Liver (tissue), 9 donors: Measurements from ENCODE around the gene UBE2F. TPM values are rescaled to one million over a fixed set of nuclear protein-coding genes. Genes with fewer than 3 reads are reported as not detected.

Experiments
- DNase-seq: peaks from one replicate; pipeline ENCODE4 v3.0.0-alpha.2; 2017; ENCODE audit warnings: low spot score
- H3K27ac ChIP-seq, 2 donors: one replicate each; pipeline ENCODE4 v1.7.0; 2013; ENCODE audit warnings: inconsistent platforms in 2 of 2, low read length in 2 of 2, control low read depth in 1 of 2, low read depth in 1 of 2, mild to moderate bottlenecking in 1 of 2
- H3K27me3 ChIP-seq, 4 donors: one replicate each; pipeline versions ENCODE4 v1.6.1 to v1.7.0; 2013; ENCODE audit warnings: low read length in 3 of 4, inconsistent platforms in 1 of 4, mild to moderate bottlenecking in 1 of 4, moderate library complexity in 1 of 4; ENCODE audit not compliant: control insufficient read depth in 4 of 4, insufficient read depth in 4 of 4
- H3K36me3 ChIP-seq, 4 donors: one replicate each; pipeline versions ENCODE4 v1.6.1 to v1.7.0; 2013; ENCODE audit warnings: low read length in 3 of 4, mild to moderate bottlenecking in 3 of 4, low read depth in 1 of 4, moderate library complexity in 1 of 4; ENCODE audit not compliant: control insufficient read depth in 4 of 4, insufficient read depth in 3 of 4
- H3K4me1 ChIP-seq, 4 donors: one replicate each; pipeline versions ENCODE4 v1.6.1 to v1.7.0; 2013; ENCODE audit warnings: low read length in 3 of 4, mild to moderate bottlenecking in 3 of 4, moderate library complexity in 1 of 4; ENCODE audit not compliant: control insufficient read depth in 4 of 4, insufficient read depth in 4 of 4
- H3K4me3 ChIP-seq, 3 donors: one replicate each; pipeline versions ENCODE4 v1.6.1 to v1.7.0; 2013; ENCODE audit warnings: low read length in 3 of 3, control low read depth in 1 of 3, low read depth in 1 of 3, mild to moderate bottlenecking in 1 of 3
- H3K9ac ChIP-seq, 2 donors: one replicate each; pipeline ENCODE4 v1.7.0; 2013; ENCODE audit warnings: low read length in 2 of 2, mild to moderate bottlenecking in 2 of 2, moderate library complexity in 2 of 2, control low read depth in 1 of 2, low read depth in 1 of 2
- H3K9me3 ChIP-seq, 4 donors: one replicate each; pipeline versions ENCODE4 v1.6.1 to v1.7.0; 2013; ENCODE audit warnings: low read length in 3 of 4; ENCODE audit not compliant: control insufficient read depth in 4 of 4
- ATF3 ChIP-seq: IDR thresholded peaks from 2 replicates; pipeline ENCODE4 v1.6.1; 2016; ENCODE audit warnings: antibody characterized with exemption
- CTCF ChIP-seq: fragments of 150-350 bp; IDR thresholded peaks from 2 replicates; pipeline ENCODE4 v1.5.1; 2017; ENCODE audit warnings: improper control_type of control experiment, low read depth, low read length; ENCODE audit not compliant: missing input control
- EGR1 ChIP-seq, 2 donors: IDR thresholded peaks; 2 replicates each; pipeline ENCODE4 v1.6.1; 2016 to 2018; ENCODE audit warnings: antibody characterized with exemption in 2 of 2, low read depth in 2 of 2
- FOXA1 ChIP-seq: IDR thresholded peaks from 2 replicates; pipeline ENCODE4 v1.6.1; 2016; ENCODE audit warnings: antibody characterized with exemption
- FOXA2 ChIP-seq: IDR thresholded peaks from 2 replicates; pipeline ENCODE4 v1.6.1; 2016; ENCODE audit warnings: antibody characterized with exemption
- GABPA ChIP-seq, 2 donors: IDR thresholded peaks in 1 of 2; conservative IDR thresholded peaks in 1 of 2; 2 replicates each; pipeline ENCODE4 v1.6.1; 2016; ENCODE audit warnings: antibody characterized with exemption in 2 of 2, mild to moderate bottlenecking in 1 of 2, moderate library complexity in 1 of 2
- HNF4A ChIP-seq, 2 donors: conservative IDR thresholded peaks; 2 replicates each; pipeline ENCODE4 v1.6.1; 2016; ENCODE audit warnings: antibody characterized with exemption in 2 of 2, mild to moderate bottlenecking in 2 of 2
- HNF4G ChIP-seq: IDR thresholded peaks from 2 replicates; pipeline ENCODE4 v1.6.1; 2016; ENCODE audit warnings: antibody characterized with exemption
- JUND ChIP-seq, 2 donors: IDR thresholded peaks; 2 replicates each; pipeline ENCODE4 v1.6.1; 2016; ENCODE audit warnings: antibody characterized with exemption in 2 of 2
- MAX ChIP-seq: IDR thresholded peaks from 2 replicates; pipeline ENCODE4 v1.6.1; 2016; ENCODE audit warnings: antibody characterized with exemption
- NR2F2 ChIP-seq: IDR thresholded peaks from 2 replicates; pipeline ENCODE4 v1.6.1; 2016; ENCODE audit warnings: antibody characterized with exemption
- RAD21 ChIP-seq, 2 donors: IDR thresholded peaks; 2 replicates each; pipeline ENCODE4 v1.6.1; 2016; ENCODE audit warnings: antibody characterized with exemption in 2 of 2, mild to moderate bottlenecking in 2 of 2
- REST ChIP-seq: IDR thresholded peaks from 2 replicates; pipeline ENCODE4 v1.6.1; 2016; ENCODE audit warnings: antibody characterized with exemption, mild to moderate bottlenecking
- RXRA ChIP-seq, 2 donors: IDR thresholded peaks; 2 replicates each; pipeline ENCODE4 v1.6.1; 2017 to 2018; ENCODE audit warnings: antibody characterized with exemption in 2 of 2, mild to moderate bottlenecking in 1 of 2
- SP1 ChIP-seq: IDR thresholded peaks from 2 replicates; pipeline ENCODE4 v1.6.1; 2018; ENCODE audit warnings: antibody characterized with exemption, mild to moderate bottlenecking
- TAF1 ChIP-seq: conservative IDR thresholded peaks from 2 replicates; pipeline ENCODE4 v1.6.1; 2016; ENCODE audit warnings: antibody characterized with exemption, mild to moderate bottlenecking
- YY1 ChIP-seq: IDR thresholded peaks from 2 replicates; pipeline ENCODE4 v1.6.1; 2016; ENCODE audit warnings: antibody characterized with exemption, mild to moderate bottlenecking
- ZBTB33 ChIP-seq: IDR thresholded peaks from 2 replicates; pipeline ENCODE4 v1.6.1; 2016; ENCODE audit warnings: antibody characterized with exemption
- WGBS: extraction: QIAGEN DNeasy Blood & Tissue Kit; methylation state at CpG from one replicate; pipeline ENCODE4 v1.1.7; 2013; 5-methylcytosine and 5-hydroxymethylcytosine counted together
- polyA plus RNA-seq, 2 donors: library from polyadenylated mRNA; stranded (reverse) in 1 of 2; unstranded in 1 of 2; fragments of 200-250 nt in 1 of 2; fragments of >200 nt in 1 of 2; fragmentation: Nextera tagmentation in 1 of 2; extraction: Ambion mirVana in 1 of 2; gene quantifications; one replicate each; pipeline versions ENCODE4 v1.2.1 to v1.2.3, GENCODE V29; 2013 to 2015
- total RNA-seq, 2 donors: library from RNA; depleted of rRNA; stranded (reverse); fragments of >200 nt; gene quantifications; one replicate each; pipeline ENCODE4 v1.2.3, GENCODE V29; 2014
- donor health status: healthy.
- donor health status: healthy.
- donor health status: healthy.
- donor health status: healthy.
- donor health status: healthy.

UBE2F gene
- total and polyA plus RNA-seq, 4 donors, result 30.5 to 55.3 (median 32.1) TPM

- TF ChIP-seq GABPA (IDR thresholded peaks at IDR 0.05 in 1 of 2, conservative IDR thresholded peaks at IDR 0.05 in 1 of 2), result no peak
Measured at GRCh38 chr2:237978058-237978712, 11.4 kb downstream of the UBE2F start (continued).

GRCh38 chr2:237979331-237979730 lies 12.5 kb downstream of the UBE2F start:
- Histone ChIP-seq H3K36me3 (peaks cover 0 to 8% (median 4%) of the 10 kb centered on the region in 4 donors), H3K27me3 (no peaks in the 10 kb centered on the region), H3K4me3 (no peak overlapping the region), H3K9ac (no peak overlapping the region), H3K27ac (no peak overlapping the region), H3K9me3 (no peaks in the 10 kb centered on the region), H3K4me1 (peaks cover 0 to 3% (median 2%) of the 10 kb centered on the region in 4 donors)
- DNase-seq, result no peak
- no peak for TF ChIP-seq MAX
- 95% methylated on average over 6 of the region's 6 CpGs for WGBS

- Histone ChIP-seq H3K27ac (no peak overlapping the region), H3K36me3 (peaks cover 0 to 8% (median 3%) of the 10 kb centered on the region in 4 donors), H3K4me1 (peaks cover 0 to 3% (median 2%) of the 10 kb centered on the region in 4 donors), H3K27me3 (no peaks in the 10 kb centered on the region), H3K9me3 (no peaks in the 10 kb centered on the region), H3K4me3 (no peak overlapping the region), H3K9ac (no peak overlapping the region)
- WGBS, result 57% methylated on average over 1 of the region's 1 CpG
- no peak for DNase-seq
- TF ChIP-seq NR2F2, result no peak
- TF ChIP-seq SP1, result no peak
- no peak for TF ChIP-seq FOXA2
Measured at GRCh38 chr2:237980087-237980486, 13.3 kb downstream of the UBE2F start.

- Histone ChIP-seq H3K4me3 (no peak overlapping the region), H3K9ac (no peak overlapping the region), H3K27me3 (no peaks in the 10 kb centered on the region), H3K27ac (no peak overlapping the region), H3K4me1 (peaks cover 0 to 3% (median 2%) of the 10 kb centered on the region in 4 donors), H3K9me3 (no peaks in the 10 kb centered on the region), H3K36me3 (peaks cover 0 to 6% (median 2%) of the 10 kb centered on the region in 4 donors)
- TF ChIP-seq ATF3 (no peak), MAX (no peak), ZBTB33 (no peak), HNF4A (conservative IDR thresholded peaks at IDR 0.05) (no peak), YY1 (no peak), RXRA (IDR thresholded peaks at IDR 0.05) (no peak), SP1 (no peak), GABPA (IDR thresholded peaks at IDR 0.05 in 1 of 2, conservative IDR thresholded peaks at IDR 0.05 in 1 of 2) (no peak), FOXA2 (no peak), RAD21 (IDR thresholded peaks at IDR 0.05) (no peak), JUND (IDR thresholded peaks at IDR 0.05) (no peak), CTCF (no peak), HNF4G (no peak), EGR1 (IDR thresholded peaks at IDR 0.05; ENCODE audit: low read depth in 2 of 2) (no peak), TAF1 (no peak), FOXA1 (no peak), REST (no peak)
- WGBS, result 77% methylated on average over 6 of the region's 6 CpGs
- DNase-seq, result no peak
Measured at GRCh38 chr2:237980751-237981150, 13.9 kb downstream of the UBE2F start.
